IPS-20b (cell line): ENCODE results near the gene OR5AU1.

Source experiments
- H3K27ac ChIP-seq: one replicate; pipeline ENCODE4 v1.5.1; 2013; ENCODE audit warnings: low read length
- H3K27me3 ChIP-seq: 2 replicates; pipeline ENCODE4 v1.6.1; 2013; ENCODE audit warnings: mild to moderate bottlenecking, low read length, inconsistent platforms; ENCODE audit not compliant: insufficient read depth
- H3K36me3 ChIP-seq: 2 replicates; pipeline ENCODE4 v1.6.1; 2013; ENCODE audit warnings: low read depth, mild to moderate bottlenecking, inconsistent platforms, low read length, moderate library complexity; ENCODE audit not compliant: insufficient read depth
- H3K4me1 ChIP-seq: 2 replicates; pipeline ENCODE4 v1.6.1; 2013; ENCODE audit warnings: mild to moderate bottlenecking, control low read depth, inconsistent platforms, low read length, moderate library complexity; ENCODE audit not compliant: insufficient read depth
- H3K4me3 ChIP-seq: 2 replicates; pipeline ENCODE4 v1.5.1; 2013; ENCODE audit warnings: mild to moderate bottlenecking, low read length, inconsistent platforms
- H3K9ac ChIP-seq: 2 replicates; pipeline ENCODE4 v1.6.1; 2013; ENCODE audit warnings: low read depth, mild to moderate bottlenecking, inconsistent platforms, low read length, moderate library complexity
- H3K9me3 ChIP-seq: 2 replicates; pipeline ENCODE4 v1.6.1; 2013; ENCODE audit warnings: mild to moderate bottlenecking, low read depth, low read length, inconsistent platforms; ENCODE audit not compliant: insufficient read depth

The OR5AU1 gene

DNA sequence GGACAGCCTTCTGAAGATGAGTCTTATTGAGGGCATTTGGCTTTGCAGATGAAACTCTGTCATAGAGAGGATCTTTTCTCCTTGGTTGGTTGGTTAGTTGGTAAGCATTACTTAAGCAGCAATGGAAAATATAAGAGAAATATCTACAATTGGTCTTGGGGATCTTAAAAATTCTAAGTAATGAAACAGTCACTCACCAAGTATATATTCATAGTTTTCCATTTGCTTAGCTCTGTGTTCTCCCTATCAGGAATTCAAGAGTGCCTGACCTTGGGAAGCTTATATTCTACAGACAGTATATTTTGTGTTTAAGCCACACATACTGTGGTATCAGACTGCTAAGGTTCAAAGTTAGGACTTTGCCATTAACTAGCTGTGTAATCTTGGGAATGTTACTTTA lies at the start of gene OR5AU1:
Gene OR5AU1 (minus strand): TSS at position 101 of the 400 bp plus-strand sequence. CDS start 191 bp downstream, outside the sequence.
- Histone ChIP-seq H3K9me3 (no peaks in the 10 kb centered on the region), H3K36me3 (no peaks in the 10 kb centered on the region), H3K4me1 (no peaks in the 10 kb centered on the region), H3K9ac (no peak within 1 kb of the TSS), H3K27ac (no peak within 1 kb of the TSS), H3K27me3 (peaks cover 22% of the 10 kb centered on the region; the same call in 1 of the 2 replicates), H3K4me3 (no peak within 1 kb of the TSS)

DNA sequence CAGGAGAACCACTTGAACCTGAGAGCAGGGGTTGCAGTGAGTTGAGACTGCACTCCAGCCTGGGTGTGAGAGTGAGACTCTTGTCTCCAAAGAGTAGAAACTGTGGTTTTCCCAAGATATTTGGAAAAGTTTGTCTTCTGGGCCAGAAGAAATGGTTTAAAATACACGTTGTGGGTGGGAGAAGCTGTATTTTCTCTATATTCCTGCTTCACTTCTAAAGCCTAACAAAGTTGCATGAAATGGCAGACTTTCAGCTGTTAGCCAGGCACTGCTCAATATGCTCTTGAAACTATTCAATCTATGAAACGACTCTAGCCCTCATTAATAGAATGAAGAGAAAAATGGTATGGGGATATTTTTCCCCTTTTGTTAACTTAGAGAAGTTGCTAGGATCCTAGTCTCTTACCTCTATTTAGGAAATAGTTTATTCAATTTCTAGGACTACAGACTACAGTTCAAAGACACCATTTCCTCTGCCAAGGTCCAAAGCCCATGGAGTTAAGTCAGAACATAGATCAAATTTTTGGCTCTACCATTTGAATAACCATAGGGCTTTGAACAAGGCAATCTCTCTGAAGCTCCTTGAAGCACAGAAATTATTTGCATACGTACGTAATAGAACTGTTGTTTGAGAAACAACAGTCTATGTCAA lies 49.3 kb upstream of the OR5AU1 start:
- H3K9ac ChIP-seq = no peak overlapping the region
- peaks cover 5% of the 10 kb centered on the region; the same call in 1 of the 2 replicates for H3K4me1 ChIP-seq
- peaks cover 52% of the 10 kb centered on the region for H3K36me3 ChIP-seq
- no peak overlapping the region for H3K27ac ChIP-seq
- no peak overlapping the region for H3K4me3 ChIP-seq
- no peaks in the 10 kb centered on the region for H3K9me3 ChIP-seq
- H3K27me3 ChIP-seq = no peaks in the 10 kb centered on the region

DNA sequence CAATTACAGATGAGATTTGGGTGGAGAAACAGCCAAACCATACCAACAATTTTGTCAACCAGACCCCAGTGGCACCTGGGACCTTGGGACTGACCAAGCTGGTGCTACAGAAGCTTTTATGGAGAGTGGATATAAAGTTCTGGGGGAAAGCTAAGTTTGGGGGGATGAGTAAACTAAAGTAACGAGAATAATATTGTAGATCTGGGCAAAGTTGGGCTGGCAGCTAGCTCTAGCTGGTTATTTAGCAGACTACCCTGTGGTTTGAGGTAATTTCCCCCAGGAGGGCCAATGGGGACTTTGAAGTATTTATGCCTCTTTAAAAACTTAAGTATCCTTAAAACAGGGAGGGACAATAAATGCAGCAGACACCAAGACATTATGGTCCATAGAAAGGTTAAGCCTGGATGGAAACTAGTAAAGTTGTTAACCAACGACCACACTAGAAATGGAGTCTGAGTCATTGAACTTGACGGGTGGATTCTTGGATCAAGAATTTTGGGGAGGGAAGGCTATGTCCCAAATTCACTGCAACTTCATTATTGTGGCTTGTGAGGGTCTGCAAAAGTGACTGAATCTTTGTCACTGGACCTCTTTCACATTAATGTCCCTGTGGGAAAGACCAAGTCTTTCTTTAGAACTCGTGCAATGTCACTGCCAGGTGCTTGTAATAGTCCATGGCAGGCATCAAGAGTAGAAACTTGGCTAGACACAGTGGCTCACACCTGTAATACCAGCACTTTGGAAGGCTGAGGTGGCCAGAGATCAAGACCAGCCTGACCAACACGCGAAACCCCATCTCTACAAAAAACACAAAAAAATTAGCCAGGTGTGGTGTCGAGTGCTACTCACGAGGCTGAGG lies 48.5 kb upstream of the OR5AU1 start:
- Histone ChIP-seq H3K27ac (no peak overlapping the region), H3K4me1 (peaks cover 5% of the 10 kb centered on the region; the same call in 1 of the 2 replicates), H3K9me3 (no peaks in the 10 kb centered on the region), H3K27me3 (no peaks in the 10 kb centered on the region), H3K9ac (no peak overlapping the region), H3K36me3 (peaks cover 44% of the 10 kb centered on the region), H3K4me3 (no peak overlapping the region)

DNA sequence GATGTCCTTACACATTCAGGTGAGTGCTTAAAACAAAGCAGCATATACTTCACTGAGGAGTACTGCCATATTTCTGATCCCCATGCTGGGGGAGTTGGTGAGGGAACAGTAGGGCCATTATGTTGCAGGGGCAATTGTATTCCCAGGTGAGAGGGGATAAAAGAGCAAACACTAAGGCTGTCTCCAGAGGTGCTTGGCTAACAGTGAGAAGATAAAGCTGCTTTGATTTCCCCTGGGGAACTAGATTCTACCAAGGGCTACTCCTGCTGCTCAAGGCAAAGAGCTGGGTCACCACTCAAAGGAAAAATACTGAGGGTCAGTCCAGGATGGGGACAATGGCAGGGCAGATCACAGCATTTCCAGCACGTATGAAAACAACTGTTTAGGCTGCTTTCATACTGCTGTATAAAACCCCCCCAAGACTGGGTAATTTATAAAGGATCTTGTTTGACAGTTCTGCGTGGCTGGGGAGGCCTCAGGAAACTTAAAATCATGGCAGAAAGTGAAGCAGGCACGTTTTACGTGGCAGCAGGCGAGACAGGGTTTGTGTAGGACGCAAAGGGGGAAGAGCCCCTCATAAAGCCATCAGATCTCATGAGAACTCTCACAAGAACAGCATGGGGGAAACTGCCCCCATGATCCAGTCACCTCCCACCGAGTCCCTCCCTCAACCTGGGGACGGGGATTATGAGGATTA lies 47.8 kb upstream of the OR5AU1 start:
- no peak overlapping the region for H3K27ac ChIP-seq
- no peak overlapping the region for H3K9ac ChIP-seq
- H3K4me3 ChIP-seq = no peak overlapping the region
- no peaks in the 10 kb centered on the region for H3K9me3 ChIP-seq
- H3K4me1 ChIP-seq = peaks cover 5% of the 10 kb centered on the region; the same call in 1 of the 2 replicates
- H3K27me3 ChIP-seq = no peaks in the 10 kb centered on the region
- H3K36me3 ChIP-seq = peaks cover 36% of the 10 kb centered on the region

DNA sequence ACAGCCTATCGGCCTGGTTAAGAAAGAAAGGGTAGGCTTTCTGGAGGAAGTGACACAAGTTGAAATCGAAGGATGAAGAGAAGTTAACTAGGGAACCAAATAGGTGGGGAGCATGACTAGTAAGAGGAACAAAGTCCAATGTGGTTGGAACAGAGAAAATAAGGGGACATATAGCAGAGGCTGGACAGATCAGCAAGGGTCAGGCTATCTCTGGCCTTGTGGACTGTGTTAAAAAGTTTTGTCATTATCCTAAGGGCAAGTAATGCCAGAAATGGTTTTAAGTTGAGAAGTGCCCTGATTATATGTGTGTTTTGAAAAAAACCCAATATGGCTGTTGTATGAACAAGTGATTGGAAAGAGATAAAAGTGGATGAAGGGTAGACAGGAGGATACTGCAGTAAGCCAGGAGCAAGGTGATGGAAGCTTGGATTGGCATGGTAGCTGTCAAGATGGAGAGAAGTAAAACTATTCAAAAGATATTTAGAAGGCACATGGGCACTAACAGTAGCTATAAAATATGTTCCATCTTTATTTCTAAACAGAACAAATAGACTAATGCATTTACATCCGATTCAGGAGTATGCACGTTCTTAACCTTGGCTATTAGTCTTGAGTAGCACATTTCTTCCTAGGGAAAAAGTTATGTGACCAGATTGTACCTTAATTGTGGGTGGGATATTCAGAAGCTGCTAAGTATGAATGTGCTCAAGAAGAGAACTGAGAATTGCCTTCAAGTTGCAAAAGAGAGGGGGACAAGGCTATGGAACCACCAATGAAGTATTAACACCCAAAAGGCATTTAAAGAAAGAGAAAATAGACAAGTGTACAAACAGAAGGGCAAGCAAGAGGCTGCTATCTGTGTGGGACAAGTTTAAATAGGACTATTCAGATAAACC lies 46.8 kb upstream of the OR5AU1 start:
- no peaks in the 10 kb centered on the region for H3K27me3 ChIP-seq
- H3K4me3 ChIP-seq = no peak overlapping the region
- H3K9ac ChIP-seq = no peak overlapping the region
- peaks cover 5% of the 10 kb centered on the region; the same call in 1 of the 2 replicates for H3K4me1 ChIP-seq
- peaks cover 27% of the 10 kb centered on the region for H3K36me3 ChIP-seq
- no peaks in the 10 kb centered on the region for H3K9me3 ChIP-seq
- no peak overlapping the region for H3K27ac ChIP-seq

DNA sequence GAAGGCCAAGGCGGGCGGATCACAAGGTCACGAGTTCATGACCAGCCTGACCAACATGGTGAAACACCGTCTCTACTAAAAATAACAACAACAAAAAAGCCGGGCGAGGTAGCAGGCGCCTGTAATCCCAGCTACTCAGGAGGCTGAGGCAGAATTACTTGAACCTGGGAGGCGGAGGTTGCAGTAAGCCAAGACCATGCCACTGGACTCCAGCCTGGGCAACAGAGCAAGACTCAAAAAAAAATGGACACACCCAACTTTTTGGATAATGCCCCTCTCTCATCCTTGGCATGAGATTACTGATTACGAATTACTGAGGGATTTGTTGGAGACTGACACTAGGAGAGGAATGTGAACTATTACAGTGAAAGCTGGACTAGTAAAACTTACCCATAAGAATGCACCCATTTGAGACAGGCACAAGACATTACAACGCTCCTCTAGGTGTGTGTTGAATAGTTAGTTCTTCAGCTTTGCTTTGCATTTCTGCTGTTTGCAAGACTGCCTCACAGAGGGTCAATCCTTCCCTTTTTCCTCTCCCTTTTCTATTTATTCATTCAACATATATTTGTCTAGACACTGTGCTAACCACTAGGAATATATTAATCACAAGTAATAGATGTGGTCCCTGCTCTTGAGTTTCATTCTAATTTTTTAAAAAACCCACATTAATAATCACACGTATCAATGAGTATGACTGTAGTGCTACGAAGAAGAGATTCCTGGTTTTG lies 46.0 kb upstream of the OR5AU1 start:
- Histone ChIP-seq H3K36me3 (peaks cover 19% of the 10 kb centered on the region), H3K27me3 (no peaks in the 10 kb centered on the region), H3K4me1 (no peaks in the 10 kb centered on the region; the same call in 1 of the 2 replicates), H3K9ac (no peak overlapping the region), H3K4me3 (no peak overlapping the region), H3K9me3 (no peaks in the 10 kb centered on the region; the same call in 1 of the 2 replicates), H3K27ac (no peak overlapping the region)

DNA sequence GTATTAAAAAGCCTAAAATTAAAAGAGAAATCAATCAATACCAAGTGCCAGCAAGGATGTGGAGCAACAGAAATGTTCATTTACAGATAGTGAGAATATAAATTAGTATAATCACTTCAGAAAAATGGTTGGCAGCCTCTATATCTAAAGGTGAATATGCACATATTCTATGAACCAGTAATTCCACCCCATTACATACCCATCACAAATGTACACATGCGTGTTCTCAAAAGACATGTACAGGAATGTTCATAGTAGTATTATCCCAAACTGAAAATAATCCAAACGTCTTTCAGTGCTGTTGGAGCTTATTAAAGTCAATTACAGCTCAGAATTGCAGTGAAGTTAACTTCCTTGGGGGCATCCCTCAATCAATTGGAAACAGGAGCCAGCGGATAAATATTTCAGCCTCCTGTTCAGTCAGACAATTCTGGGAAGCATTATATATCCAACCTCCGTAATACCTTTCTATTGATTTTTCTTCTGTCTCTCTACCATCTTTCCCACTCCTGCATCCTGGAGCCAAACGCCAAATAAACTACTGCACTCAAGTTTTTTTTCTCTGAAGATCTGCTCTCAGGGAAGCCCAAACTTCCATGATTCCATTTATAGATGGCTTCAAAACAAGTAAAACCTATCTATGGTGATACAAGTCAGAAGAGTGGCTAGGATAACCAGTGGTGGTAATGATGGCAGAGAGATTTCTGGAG lies 45.0 kb upstream of the OR5AU1 start:
- Histone ChIP-seq H3K4me3 (no peak overlapping the region), H3K27me3 (no peaks in the 10 kb centered on the region), H3K36me3 (peaks cover 9% of the 10 kb centered on the region; the same call in 1 of the 2 replicates), H3K4me1 (no peaks in the 10 kb centered on the region; the same call in 1 of the 2 replicates), H3K9me3 (no peaks in the 10 kb centered on the region; the same call in 1 of the 2 replicates), H3K27ac (no peak overlapping the region), H3K9ac (no peak overlapping the region)

DNA sequence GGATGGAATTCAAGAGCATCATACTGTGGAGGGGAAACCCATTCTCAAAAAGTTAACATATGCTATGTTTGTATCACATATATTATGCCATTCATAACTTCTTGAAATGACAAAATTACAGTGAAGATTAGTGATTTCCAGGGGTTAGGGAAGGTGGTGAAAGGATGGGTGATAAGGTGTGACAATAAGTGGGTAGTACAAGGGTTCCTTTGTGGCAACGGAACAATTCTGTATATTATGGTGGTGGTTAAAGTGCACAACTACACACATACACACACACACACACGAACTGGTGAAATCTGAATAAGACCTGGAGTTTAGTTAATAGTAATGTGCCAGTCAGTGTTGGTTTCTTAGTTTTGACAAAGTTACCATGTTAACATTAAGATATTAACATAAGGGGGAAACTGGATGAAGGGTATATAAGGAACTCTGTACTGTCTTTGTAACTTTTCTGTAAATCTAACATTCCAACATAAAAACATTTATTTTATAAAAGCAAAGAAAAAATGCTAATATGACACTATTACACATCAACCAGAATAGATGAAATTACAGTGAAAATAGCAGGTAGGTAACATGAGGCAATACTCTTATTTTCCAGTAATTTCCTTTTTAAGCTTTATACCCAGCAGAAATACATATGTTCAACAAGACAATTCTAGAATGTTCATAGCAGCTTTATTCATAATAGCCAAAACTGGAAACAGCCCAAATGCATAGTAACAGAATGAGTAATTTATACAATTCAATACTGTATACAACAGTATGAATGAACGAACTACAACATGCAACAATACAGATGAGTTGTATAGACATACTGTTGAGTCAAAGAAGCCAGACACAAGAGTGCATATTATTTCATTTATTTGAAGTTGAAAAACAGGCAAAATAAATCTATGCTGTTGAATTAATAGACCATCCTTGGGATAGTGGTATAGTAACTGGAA lies 44.0 kb upstream of the OR5AU1 start:
- no peak overlapping the region for H3K4me3 ChIP-seq
- H3K36me3 ChIP-seq = no peaks in the 10 kb centered on the region
- H3K27me3 ChIP-seq = no peaks in the 10 kb centered on the region
- no peak overlapping the region for H3K27ac ChIP-seq
- H3K9ac ChIP-seq = no peak overlapping the region
- no peaks in the 10 kb centered on the region; the same call in 1 of the 2 replicates for H3K4me1 ChIP-seq
- H3K9me3 ChIP-seq = no peaks in the 10 kb centered on the region; the same call in 1 of the 2 replicates

DNA sequence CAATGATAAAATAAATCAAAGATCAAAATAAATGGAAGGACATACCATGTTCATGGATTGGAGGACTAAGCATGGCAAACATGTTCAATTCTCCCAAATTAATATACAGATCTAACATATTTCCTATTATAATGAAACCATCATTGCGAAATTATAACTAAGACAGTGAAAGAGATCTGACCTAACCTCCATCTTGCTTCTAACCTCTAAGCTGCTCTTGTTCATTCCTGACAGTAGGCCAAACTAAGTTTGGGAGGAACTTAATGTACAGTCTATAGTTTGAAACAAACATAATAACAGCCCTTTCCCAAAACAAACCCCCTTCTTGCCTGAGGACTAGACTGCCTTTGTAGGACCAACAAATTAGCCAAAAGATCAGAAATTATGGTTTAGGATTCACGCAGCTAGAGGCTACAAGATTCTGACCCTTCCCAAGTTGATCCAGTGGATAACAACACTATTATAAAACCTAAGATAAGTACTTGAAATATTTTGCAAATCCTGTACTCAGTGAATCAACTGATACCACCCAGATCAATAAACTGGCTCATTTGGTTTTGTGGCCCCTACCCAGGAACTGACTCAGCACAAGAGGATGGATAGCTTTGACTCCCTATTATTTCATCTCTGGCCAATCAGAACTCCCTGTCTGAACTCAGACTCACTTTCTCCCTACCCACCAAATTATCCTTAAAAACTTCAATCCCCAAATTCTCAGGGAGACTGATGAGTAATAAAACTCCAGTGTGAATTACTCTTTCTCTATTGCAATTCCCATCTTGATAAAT lies 41.7 kb upstream of the OR5AU1 start:
- Histone ChIP-seq H3K4me1 (peaks cover under 1% of the 10 kb centered on the region; the same call in 1 of the 2 replicates), H3K9me3 (no peaks in the 10 kb centered on the region; the same call in 1 of the 2 replicates), H3K27ac (no peak overlapping the region), H3K4me3 (no peak overlapping the region), H3K9ac (no peak overlapping the region), H3K27me3 (no peaks in the 10 kb centered on the region), H3K36me3 (no peaks in the 10 kb centered on the region)
